Measurements from ENCODE around the gene NWD2.
"Not testable (repeated sequence)": the region's sequence is repeated elsewhere in the genome, so short reads cannot be mapped to it uniquely, and the experiment has no call there.

GRCh38 chr4:37495353-37495752 is 250.8 kb downstream of the NWD2 start:
- not testable (repeated sequence) for TF ChIP-seq EZH2 (IDR thresholded peaks at IDR 0.05; ENCODE audit: low read length); CTCF (optimal IDR thresholded peaks at IDR 0.05 in 1 of 3, IDR thresholded peaks at IDR 0.05 in 1 of 3, conservative IDR thresholded peaks at IDR 0.05 in 1 of 3; ENCODE audit: extremely low read depth in 1 of 3, insufficient read depth in 2 of 3, low read length in 3 of 3)

All from keratinocyte (primary cell).